IPS-NIHi11 (cell line): ENCODE measurements around the gene MSH5.

Experiments
- DNase-seq: peaks from one replicate; pipeline ENCODE4 v3.0.0; 2012; ENCODE audit warnings: mixed read lengths, low spot score

The MSH5 gene

DNA sequence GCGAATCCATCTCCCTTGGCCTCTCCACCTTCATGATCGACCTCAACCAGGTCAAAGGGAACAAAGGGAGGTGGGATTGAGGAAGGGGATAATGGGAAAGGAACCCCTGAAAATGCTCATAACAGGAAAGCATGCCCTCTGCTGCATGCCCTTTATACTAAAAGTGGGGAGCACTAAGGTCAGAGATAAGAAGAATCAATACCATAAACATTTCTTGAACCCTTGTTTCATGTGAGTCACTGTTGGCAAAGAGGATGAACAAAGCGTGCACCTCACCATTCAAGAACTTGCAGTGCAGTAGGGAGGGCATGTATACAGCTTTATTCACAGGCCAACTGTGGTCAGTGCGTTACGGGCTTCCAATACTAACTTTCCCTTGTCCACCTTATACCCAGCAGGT, 21.0 kb downstream of the MSH5 start:
- no peak for DNase-seq

DNA sequence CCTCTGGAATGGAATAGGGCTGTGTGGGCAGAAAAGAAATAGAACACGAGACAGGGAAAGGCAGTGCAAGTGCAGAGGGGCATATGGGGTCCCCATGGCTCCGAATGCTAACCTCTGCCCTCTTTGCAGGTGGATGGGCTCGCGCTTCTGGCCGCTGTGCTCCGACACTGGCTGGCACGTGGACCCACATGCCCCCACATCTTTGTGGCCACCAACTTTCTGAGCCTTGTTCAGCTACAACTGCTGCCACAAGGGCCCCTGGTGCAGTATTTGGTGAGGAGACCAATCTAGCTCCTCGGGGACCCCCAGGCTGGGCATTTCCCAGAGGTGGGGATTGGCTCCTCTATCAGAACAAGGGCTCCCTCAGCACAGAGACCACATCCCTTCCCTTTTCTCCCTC, 21.5 kb downstream of the MSH5 start:
- DNase-seq: no peak

DNA sequence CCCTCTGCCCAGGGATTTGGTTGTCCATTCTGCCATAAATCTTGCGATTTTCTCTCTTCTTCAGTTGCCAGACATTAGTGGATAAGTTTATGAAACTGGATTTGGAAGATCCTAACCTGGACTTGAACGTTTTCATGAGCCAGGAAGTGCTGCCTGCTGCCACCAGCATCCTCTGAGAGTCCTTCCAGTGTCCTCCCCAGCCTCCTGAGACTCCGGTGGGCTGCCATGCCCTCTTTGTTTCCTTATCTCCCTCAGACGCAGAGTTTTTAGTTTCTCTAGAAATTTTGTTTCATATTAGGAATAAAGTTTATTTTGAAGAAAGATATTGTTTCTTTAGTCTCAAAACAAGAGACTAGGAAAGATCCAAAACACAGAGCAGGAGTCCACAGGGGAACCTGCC, 22.6 kb downstream of the MSH5 start, which contains the start of gene SAPCD1:
Gene SAPCD1, plus strand, starts transcription at position 301 of the 400 bp plus-strand sequence. CDS start 399 bp downstream, outside the sequence.
- DNase-seq: no peak

DNA sequence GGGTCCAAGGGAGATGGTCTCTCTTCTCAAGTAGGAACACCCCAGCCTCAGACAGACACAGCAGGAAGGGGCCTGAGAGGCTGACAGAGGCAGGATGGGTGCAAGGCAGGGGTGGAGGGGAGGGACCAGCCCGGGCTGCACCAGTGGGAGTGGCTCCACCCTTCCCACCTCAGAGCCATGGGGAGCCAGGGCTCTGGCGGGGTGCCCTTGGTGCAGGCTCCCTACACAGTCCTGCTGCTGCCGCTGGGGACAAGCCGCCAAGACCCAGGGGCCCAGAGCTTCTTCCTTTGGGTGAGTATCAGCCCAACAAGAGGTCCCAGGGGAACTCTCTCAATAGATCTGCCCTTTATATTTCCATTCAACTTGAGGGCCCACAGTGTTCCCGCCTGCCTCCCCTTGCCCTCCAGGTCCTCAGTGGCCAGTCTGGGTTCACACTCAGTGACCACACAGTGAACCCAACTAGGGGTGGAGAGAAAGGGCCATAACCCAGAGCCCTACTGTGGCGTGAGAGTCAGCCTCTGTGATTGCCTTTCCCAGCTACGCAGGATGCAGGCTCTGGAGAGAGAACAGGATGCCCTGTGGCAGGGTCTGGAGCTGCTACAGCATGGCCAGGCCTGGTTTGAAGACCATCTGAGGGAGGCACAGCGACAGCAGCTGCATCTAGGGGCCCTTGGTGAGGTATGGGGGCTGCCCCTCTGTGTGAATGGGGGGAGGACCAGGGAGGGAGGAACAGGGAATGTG, 23.2 kb downstream of the MSH5 start:
- no peak for DNase-seq

DNA sequence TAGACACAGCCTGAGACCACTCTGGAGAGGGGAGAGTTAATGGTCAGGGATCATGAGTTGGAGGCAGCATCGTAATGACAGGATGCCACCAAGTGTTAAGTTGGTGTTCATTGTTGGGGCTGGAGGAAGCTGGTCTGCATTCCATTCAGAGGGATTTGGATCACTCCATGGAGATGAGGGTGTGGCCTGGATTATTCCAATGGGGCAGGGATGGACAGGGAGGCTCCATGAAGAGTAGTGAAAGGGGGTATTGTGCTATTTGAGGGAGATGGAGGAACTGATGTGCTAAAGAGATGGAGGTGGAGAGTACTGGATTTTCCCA, 23.8 kb downstream of the MSH5 start:
- DNase-seq: peak; percentile 64

DNA sequence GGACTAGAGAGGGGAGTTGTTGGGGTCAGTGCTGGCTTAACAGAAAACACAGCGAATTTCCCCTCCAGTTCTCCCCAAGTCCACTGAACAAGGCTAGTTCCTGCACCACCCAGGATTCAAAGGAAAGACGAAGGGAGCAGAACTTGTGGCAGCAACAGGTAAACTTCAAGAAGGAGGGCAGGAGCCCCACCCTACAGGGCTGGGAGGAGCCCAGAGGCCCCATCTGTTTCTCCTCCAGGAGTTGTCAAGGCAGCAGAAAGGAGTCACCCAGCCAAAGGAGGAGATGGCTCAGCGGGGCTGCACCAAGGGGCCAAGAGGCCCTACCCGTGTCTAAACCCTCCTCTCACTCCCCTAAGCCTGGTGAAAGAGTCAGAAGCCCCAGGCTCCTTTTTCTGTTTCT, 24.4 kb downstream of the MSH5 start:
- no peak for DNase-seq

DNA sequence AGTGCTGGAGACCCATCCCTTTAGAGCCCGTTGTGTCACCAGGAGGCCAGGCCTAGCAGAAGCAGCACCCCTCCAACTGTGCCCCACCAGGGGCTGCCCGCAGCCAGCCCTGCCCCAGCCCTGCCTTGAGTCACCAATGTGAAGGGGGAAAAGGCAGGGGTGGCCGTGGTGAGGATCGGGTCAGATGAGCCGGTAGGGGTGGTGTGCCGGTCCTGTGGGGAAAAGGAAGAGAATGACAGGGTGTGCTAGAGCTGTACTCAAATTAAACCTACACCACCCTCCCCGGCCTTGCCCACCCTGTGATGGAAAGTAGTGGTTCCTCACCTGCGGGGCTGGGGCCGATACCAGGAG, 25.7 kb downstream of the MSH5 start:
- DNase-seq: no peak

DNA sequence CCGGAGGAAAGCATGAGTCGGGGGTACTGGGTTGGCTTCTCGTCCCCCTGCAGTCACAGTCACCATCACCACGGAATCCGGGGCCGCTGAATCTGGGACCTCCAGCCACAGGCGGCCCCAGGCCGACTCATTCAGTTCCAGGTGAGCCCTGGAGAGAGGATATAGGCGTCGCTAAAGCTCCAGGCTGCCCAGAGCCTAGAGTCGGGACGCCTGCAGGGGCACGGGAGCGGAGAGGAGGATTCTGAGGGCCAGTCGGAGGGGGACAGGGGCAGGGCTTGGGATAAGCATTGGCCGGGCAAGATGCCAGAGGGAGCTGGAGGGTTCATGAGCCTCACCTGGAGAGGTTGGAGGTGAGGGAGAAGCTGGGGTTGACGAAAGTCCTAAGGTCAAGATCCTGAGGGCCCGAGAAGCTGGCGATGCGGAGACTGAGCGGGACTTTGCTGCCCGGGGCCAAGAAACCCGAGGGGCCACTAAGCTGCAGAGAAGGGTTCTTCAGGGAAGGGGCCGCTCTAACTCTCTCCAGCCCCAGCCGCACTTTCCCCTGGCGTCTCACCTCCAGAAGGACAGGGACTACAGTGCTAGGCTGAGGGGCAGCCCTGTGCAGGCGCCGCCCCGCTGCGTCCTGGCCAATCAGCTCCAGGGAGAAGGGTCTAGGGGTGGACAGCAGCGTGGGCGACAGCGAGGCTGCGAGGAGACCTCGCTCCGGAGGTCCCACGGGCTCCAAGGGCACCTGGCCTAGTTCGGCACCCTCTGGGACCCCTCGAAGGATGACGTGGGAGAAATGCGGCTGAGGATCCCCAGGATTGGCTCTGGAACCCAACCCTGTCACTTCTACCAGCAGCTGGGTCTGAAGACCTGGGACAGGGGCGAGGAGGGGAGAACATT, 26.3 kb downstream of the MSH5 start:
- DNase-seq: peak; percentile 88

DNA sequence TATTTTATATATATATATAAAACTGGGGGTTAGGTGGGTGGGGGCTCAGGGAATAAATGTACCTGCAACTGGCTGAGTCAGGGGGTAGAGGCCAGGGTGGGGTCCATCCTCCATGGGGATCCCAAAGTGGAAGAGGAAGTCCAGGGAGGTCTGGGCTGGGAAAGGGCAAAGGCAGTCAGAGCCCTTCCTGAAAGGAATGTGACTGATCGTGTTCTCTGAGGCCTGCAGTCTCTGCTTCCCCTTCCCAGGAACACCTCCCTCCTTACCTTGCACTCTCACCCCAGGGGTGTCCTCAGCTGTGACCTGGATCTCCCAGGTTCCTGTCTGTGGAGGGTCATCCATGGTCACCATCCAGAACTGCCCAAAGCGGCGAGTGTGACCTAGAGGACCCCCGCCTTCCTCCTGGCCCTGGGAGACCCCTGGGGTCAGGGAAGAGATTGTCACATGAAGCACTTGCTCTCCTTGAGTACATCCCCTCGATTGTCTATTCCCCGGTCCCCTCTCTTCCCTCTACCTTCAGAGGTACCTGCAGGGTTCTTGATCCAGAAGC, 27.4 kb downstream of the MSH5 start:
- no peak for DNase-seq

DNA sequence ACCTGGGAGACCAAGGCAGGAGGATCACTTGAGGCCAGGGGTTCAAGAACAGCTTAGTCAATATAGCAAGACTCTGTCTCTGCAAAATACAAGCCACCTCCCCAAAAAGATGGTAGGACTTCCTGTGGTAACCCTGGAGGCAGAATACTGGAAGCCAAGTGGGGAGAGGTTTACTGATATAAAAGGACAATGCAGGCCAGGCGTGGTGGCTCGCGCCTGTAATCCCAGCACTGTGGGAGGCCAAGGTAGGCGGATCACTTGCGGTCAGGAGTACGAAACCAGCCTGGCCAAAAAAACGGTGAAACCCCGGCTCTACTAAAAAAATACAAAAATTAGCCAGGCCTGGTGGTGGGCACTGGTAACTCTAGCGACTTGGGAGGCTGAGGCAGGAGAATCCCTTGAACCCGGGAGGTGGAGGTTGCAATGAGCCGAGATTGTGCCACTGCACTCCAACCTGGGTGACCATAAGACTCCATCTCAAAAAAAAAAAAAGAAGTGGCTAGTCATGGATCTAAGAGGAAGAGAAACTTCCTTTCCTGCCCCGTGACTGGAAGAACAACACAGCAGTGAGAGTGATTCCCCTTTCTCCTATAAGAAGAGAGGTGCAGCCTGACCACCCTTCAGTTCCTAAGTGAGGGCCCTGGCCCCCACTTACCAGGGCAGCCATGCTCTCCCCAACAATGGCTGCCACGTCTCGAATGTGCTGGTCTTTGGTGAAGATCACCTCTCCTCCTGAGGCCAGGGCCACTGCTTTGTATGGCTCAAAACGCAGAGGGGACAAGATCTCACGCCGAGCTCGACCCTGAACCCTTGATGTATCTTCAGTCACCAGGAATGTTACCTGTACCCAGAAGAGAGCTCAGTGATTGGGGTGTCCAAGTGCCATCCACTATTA, 28.8 kb downstream of the MSH5 start:
- DNase-seq: no peak

DNA sequence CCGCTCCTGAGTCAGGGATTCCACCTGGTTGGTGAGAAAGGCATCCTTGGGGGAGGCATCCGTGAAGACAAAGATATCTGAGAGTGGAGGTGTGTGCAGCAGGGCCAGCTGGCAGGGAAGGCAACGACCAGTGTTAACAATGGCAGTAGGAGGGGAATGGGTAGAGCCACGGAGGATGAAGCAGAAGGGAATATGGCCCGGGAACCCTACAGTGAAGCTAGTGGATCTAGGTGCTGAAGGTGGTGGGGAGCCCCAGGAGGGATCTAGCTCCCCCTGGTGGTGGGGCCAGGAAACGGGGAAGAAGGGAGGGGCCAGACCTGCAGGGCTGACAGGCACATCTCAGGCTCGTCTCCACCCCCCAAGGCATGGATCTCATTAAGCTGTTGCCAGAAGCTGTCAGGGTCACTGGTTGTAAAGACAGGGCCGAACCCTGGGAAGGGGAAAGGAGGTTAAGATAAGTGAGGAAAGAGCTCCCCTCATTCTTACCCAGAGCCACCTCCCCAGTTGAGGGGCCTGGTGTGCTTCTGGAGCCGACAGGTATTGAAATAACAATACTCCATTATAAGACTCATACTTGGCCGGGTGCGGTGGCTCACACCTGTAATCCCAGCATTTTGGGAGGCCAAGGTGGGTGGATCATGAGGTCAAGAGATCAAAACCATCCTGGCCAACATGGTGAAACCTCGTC, 30.0 kb downstream of the MSH5 start:
- peak; percentile 93 for DNase-seq

DNA sequence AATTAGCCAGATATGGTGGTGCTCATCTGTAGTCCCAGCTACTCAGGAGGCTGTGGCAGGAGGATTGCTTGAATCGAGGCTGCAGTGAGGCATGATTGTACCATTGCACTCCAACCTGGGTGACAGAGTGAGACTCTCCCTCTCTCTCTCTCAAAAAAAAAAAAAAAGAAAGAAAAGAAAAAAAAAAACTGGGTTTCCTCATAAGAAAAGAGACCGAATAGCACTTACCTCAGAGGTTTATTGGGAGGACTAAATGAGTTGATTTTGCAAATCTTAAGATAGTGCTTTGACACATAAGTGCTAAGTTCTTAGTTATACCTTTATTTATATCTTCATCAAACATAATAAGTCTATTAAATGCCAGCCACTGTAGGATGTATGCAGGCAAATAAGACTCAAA, 31.1 kb downstream of the MSH5 start:
- no peak for DNase-seq

DNA sequence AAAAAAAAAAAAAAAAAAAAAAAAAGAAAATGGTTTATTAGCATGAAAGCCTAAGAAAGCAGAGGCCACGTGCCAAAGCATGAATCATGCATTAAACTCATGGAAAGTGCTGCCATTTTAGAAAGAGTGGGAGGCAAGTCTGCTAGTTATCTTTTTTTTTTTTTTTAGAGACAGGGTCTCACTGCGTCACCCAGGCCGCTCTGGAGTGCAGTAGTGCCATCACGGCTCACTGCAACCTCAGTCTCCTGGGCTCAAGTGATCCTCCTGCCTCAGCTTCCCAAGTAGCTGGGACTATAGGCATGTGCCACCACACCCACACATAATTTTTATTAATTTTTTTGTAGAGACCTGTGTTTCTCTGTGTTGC, 32.2 kb downstream of the MSH5 start:
- no peak for DNase-seq

DNA sequence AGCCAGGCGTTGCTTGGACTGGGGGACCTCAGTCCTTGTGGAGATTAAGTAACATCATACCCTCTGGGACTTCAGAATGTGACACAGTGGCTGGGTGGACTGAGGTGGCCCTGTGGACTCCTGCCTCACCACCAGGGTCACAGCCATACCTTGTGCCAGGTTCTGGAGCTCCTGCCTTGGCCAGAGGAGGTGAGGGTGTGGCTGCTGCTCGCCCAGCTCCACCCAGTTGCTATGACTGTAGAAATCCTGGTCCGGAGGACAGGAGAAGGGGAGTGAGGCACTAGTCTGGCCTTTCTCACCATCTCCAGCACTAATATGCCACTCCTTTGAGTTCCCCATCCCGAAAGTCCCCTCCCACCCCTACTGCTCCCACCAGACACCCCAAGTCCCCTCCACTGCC, 35.4 kb downstream of the MSH5 start:
- no peak for DNase-seq

DNA sequence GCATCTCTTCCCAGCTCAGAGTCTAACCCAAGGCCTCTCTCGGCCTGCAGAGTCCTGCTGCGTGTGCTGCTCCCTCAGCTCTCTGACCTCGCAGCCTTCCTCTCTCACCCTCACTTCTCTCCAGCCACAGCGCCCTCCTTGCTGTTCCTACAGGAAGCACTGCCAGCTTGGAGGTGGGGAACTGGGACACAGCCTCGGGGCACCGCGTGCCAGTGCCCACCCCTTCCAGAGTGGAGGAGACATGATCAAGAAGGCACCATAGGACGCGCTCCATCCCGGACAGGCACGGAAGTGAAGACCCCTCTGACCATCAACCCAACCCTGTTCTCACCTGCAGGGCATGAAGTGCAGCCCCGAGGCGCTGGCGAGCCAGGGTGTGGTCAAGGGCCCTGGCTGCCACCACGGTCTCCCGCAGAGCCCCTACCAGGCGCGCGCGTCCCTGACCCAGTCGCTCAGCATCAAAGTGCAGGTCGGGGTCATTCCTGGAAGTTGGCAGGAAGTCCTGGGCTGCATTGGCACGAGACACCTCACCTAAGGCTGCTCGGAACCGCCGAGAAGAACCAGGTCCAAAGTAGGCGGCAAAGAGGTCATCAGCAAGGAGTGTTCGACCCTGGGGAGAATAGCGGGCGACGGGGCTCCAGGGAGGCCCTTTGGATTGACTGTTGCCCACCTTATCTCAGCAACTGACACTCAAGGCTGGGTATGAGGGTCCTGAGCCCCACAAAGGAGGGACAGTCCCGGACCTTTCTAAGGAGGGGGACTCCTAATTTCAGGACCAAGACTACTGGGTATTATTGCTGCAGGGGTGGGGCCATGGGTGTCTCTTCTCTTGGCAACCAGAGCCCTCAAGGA, 36.1 kb downstream of the MSH5 start:
- DNase-seq: no peak

DNA sequence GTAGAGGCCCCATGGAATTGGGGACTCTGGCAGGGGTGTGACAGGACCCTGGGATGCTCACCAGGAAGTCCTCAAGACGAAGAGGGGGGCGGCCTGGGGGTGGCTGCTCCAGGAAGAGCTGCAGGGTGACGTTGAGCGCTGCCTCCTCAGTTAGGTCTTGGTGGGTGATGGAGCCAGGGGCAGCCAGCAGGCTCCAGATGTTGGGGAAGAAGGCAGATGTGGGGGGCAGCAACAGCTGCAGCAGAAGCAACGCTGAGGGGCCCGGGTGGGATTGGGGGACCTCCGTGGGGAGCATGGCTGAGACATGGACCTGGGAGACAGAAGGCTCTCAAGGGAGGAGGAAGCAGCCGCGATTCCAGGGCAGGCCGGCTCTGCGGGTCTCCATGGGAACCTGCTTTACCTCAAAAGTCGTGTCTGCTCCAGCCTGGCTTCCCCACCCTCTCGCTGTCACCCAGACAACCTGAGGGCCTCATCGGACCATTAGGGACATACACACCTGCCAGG, 36.7 kb downstream of the MSH5 start:
- no peak for DNase-seq

DNA sequence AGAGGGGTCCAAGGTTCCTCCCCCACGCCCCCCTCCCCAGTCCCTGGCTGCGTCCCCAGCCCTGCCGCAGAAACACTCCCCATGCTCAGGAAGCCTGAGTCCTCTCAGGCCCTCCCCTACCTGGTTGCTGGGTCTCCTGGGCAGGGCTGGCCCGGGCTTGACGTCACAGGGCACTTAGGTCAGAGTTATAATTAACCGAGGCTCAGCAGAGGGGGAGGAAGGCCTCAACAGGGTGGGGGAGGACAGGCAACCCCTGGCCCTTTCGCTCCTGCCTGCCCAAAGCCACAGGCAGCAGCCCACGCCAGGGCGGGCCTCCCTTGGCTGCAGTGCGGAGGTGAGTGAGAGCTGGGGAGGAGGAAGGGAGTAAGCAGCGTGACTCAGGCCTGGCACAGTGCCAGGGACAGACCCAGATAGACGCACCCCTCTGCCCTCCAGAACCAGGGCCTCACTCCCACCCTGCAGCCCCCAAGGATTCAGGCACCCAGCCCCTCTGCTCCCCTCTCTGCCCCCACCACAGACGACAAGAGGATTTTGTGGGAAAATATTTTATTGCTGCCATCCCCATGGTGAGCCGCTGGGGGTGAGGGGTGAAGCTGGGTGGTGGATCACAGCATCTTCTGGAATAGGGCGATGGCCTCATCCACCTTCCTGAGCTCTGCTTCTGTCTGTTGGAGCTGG, 37.3 kb downstream of the MSH5 start, which contains the start of gene VWA7:
Gene VWA7, minus strand, starts transcription at position 340 of the 678 bp plus-strand sequence. CDS start 549 bp downstream, outside the sequence.
- DNase-seq: peak; percentile 68

DNA sequence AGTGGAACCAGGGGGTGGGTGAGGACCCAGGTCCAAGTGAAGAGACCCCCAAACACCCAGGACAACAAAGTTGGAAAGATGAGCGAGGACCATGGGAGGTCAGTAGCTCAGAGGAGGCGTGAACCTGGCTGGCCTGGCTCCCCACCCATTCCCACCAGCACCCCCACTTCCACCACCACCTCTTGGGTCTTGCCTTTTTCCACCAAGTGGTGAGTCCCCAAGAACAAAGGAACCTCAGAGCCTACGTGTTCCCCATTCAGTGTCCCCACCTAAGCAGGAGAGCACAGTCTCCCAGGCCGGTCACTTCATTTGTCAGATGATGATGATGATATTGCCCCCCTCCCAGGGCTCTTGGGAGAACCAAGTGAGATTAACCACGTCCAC, 37.9 kb downstream of the MSH5 start:
- DNase-seq: no peak

DNA sequence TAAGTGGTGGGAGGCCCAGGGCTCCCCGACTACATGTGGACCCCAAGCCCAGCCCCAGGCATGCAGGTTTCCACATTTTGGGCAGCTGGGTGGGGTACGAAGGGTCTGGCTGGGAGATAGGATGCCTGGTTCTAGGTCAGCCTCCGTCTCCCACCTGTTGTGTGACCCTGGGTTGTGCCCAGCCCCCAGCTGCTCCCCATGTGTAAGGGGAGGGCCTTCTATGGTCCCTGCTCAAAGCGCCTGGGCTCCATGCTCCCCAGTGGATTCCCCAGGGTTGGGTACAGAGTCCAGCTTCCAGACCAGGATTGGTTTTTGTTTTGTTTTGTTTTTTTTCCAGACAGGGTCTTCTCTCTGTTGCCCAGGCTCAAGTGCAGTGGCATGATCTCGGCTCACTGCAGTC, 38.4 kb downstream of the MSH5 start:
- DNase-seq: no peak
